SKM-1 treated with dmso at 0.1 percent for 144 hours (cell line): ENCODE measurements around the gene FKBP2.

Experiments
- DNase-seq: peaks from one replicate; lab custom pipeline; 2025; ENCODE audit not compliant: unreplicated experiment; lab: John Stamatoyannopoulos, UW

FKBP2 gene

DNA sequence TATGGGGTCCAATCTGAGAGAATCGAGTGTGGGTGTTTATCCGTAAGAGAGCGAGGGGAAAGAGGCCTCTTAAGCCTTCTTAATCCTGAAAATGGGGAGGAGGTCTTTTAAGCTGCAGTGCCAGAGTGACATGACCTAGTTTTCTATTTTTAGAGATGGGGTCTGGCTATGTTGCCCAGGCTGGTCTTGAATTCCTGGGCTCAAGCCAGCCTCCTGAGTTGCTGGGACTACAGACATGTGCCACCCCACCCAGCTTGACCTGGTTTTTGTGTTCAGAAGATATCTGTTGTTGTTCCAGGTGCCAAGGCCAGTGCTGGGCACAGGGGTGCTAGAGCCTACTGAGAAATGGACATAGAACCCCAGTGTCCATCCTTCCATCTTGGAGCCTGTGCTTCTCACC is 42.2 kb downstream of the FKBP2 start:
- no peak for DNase-seq

DNA sequence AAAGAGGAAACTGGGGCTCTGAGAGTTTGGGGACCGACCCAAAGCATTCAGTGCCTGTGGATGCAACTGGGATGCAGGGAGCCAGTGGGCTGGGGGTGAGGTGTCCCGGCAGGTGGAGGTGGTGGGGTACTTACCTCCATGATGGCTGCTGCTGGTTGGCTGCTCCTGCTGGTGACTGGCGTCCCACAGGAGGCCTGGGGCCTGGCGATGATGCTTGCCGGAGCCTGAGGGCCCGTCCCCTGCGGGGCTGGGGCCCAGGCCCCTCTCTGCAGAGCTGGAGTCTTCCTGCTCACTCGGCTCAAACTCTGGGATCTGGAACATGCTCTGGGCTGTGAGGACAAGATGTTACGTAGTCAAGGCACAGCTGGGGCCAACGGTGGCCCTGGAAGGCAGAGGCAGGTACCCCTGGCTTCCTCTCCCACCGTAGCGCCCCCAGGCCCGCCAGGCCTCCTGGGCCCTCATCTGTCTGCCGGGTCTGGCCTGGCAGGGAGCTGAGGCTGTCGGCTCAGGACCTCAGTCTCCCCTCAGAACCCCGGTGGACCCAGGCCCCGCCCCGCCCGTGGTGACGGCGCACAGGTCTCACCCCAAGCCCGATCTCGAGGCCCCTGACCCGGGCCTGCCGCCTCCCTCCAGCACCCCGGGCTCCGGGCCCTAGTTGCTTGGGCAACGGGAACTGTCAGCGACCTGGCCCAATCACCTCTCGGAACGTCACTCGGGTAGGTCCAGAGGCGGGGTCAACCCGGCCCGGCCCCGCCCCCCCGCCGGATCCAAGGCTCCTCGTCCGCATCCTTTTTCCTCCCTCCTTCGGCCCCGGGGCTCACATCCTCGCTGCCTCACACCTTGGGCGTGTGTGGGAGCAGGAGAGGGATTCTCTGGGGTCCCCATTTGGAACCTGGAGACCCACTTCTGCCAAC is 43.4 kb downstream of the FKBP2 start, which contains the start of gene BAD:
Gene BAD (minus strand): TSS at position 618 of the 914 bp plus-strand sequence. CDS start 297 bp downstream, at position 321.
- DNase-seq, result peak; percentile 93

DNA sequence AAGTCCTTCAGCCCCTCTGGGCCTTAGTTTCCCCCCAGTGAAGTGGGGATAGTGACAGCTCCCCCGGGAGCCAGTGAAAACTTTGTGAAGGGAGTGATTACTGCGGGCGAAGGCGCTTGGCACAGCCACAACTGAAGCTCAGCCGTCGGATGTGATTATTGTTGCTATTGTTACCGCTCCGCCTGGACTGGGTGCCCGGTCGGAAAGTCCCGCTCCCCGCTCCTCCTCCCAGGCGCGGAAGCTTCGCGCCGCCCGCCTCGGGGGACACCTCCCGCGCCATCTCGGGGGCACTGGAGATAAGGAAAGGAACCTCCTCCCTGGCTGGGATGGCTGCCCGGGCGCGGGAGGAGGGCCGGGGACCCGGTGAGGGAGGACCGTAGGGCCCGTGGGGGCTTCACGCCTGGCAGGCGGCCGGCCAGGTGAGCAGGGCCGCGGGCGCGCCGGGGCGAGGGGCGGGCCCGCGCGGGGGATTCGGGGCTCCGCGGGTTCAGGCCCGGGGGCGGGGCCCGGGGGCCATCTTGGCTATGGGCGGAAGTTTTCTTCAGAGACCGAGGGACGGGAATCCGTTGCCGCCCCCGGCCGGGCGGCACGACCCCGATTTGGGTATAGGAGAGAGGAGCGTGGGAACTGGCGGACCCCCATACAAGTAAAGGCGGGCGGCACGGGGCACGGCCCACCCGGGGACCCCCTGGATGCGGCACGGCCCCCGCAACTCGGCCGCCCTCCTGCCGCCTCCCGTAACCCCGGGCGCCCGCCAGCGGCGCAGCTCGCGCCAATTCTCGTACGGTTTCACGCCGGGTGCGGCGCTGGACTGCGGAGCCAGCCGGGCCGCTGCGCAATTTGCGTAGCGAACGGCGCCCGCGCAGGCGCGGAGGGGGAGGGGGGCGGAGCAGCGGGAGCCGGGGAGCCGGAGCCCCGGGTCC is 44.3 kb downstream of the FKBP2 start, which contains the start of gene GPR137:
Gene GPR137 (plus strand): TSS at position 887 of the 923 bp plus-strand sequence. CDS start 677 bp downstream, outside the sequence.
- DNase-seq, result peak; percentile 65

DNA sequence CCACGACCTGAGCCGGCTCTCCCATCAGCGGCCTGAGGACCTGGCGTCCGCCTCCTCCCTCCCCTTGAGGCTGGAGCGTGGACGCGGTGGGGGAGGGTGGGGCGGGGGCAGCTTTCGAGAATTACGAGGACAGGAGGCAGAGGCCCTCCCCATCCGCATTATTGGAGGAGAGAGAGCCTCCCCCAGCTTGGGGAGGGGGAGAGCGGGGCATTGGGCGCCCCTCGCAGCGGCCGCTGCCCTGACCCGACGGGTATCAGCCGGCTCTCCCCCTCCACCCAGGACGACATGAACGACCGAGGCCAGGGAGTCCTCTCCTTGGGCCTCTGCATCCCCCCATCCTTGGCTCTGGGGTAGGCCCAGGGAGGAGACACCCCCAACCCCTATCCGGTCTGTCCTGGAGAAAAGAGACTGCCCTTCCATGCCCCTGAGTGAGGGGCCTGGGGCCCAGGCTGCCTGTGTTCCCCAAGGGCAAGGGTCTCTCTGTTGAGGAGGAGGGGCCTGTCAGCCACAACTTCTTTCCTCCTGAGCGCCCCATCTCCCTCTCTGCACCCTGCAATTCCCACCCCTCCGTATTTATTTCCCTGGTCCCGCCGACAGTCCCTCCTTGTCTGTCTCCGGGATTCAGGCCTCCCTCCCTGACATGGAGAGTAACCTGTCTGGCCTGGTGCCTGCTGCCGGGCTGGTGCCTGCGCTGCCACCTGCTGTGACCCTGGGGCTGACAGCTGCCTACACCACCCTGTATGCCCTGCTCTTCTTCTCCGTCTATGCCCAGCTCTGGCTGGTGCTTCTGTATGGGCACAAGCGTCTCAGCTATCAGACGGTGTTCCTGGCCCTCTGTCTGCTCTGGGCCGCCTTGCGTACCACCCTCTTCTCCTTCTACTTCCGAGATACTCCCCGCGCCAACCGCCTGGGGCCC is 45.2 kb downstream of the FKBP2 start:
- no peak for DNase-seq

DNA sequence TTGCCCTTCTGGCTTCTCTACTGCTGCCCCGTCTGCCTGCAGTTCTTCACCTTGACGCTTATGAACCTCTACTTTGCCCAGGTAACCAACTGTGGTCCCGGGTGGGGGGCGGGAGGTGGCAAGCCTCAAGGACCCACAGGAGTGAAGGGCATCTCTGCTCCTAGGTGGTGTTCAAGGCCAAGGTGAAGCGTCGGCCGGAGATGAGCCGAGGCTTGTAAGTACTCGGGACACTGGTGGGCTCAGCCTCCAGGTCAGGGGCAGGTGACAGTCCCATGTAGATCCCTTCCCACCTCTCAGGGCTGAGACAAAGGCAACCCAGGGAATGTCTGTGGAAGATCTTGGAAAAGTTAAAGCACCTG is 45.9 kb downstream of the FKBP2 start:
- DNase-seq, result no peak

DNA sequence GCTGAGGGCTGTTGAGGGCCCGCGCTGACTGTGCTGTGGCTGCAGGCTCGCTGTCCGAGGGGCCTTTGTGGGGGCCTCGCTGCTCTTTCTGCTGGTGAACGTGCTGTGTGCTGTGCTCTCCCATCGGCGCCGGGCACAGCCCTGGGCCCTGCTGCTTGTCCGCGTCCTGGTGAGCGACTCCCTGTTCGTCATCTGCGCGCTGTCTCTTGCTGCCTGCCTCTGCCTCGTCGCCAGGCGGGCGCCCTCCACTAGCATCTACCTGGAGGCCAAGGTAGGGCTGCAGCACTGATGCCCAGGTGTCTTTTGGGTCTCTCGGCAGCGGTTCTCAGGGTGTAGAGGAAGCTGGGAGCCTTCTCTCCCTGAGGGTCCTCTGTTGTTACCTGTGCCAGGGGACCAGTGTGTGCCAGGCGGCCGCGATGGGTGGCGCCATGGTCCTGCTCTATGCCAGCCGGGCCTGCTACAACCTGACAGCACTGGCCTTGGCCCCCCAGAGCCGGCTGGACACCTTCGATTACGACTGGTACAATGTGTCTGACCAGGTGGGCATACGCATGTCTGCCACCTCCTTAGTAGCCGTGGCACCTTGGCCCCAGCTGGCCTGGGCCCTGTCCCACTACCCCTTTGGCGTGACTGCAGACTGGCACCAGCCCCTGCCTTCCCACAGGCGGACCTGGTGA is 46.9 kb downstream of the FKBP2 start:
- DNase-seq, result no peak

DNA sequence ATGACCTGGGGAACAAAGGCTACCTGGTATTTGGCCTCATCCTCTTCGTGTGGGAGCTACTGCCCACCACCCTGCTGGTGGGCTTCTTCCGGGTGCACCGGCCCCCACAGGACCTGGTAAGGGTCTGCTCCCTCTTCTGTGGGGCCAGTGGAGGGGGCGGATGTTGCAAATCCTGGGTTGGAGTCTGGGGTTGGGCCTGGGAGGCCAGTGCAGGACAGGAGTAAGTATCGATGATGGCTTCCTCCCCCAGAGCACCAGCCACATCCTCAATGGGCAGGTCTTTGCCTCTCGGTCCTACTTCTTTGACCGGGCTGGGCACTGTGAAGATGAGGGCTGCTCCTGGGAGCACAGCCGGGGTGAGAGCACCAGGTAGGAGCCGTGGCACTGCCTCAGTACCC is 47.5 kb downstream of the FKBP2 start:
- no peak for DNase-seq

DNA sequence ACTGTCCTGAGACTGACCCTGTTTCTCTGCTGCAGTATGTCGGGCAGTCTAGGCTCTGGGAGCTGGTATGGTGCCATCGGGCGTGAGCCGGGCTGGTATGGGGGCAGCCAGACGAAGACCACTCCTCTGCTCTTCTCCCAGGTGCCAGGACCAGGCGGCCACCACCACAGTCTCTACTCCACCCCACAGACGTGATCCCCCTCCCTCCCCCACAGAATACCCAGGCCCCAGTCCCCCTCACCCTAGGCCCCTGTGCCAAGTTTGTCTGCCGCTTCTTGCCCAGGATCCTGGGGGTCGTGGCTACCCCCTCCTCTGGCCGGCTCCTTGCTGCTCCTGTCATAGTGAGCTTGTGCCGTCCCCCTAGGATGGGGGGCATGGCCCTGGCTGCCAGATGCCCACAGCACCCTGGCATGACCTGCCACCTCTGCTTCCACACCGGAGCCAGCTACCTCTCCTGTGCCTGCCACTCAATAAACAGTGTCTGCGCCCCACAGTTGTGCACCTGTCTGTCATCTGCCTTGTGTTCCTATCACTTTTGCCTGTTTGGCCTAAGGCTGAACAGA is 48.2 kb downstream of the FKBP2 start:
- DNase-seq, result no peak

DNA sequence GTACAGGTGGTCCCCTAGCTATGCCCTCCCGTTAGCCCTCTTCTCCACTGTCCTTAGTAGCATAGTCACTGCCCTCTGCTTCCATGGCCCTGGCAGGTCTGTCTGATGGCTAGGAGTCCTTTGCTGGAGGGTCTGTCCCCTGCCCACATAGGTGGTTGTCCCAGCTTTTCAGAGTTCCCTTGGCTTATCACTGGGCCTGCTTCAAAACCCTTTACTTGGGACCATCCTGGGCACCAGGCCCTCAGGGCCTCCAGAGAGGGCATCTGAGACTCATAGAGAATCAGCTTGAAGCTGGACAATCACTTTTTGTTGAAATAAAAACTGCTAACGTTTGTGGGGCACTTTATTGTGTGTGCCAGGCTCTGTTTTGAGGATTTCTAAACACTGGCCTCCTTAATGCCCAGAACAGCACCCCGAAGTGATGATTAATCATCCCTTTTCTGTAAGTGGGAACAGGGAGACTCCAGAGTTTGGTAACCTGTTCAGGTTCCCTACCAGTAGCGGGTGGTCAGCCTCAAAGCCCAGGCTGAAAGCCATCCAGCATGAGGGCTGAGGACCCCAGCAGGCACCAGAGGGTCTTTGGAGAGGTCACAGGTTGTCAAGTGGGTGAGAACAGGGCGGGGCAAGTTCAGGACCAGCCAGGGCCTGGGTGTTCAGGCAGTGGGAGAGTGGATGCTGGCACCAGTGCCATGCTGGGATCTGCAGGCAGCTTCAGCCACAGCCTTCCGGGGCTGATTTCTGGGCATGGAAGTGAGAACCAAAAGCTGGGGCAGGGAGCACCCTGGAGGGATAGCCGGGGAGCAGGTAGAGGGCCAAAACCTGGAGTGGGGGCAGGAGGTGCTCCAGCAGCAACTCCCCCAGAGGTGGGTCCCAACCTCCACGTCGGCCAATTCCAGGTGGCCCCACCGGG is 49.7 kb downstream of the FKBP2 start:
- DNase-seq, result no peak

DNA sequence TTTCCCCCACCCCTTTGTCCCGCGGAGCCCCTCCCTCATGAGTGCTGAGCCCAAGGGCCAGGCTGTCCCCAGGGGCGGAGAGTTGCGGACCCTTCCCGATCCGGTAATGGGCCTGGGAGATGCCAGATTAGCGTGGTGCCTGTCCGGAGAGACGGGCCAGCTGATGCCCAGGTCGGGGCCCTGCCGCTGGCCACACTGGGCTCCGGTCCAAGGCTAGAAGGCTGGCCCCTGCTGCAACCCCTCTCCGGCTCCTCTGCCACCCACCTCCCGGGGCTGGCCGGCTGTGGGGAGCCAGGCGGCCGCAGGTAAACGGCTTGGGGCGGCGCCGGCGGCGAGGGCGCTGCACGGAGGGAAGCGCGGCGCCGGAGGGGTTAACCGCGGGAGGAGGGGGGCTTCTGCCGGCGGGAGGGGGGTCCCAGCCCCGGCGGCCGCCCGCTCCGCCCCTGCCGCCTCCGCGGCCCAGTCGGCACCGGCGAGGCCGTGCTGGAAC is 50.4 kb downstream of the FKBP2 start, which contains the start of gene KCNK4:
Gene KCNK4 (plus strand): TSS at position 41 of the 490 bp plus-strand sequence. CDS start 1,717 bp downstream, outside the sequence.
- no peak for DNase-seq

DNA sequence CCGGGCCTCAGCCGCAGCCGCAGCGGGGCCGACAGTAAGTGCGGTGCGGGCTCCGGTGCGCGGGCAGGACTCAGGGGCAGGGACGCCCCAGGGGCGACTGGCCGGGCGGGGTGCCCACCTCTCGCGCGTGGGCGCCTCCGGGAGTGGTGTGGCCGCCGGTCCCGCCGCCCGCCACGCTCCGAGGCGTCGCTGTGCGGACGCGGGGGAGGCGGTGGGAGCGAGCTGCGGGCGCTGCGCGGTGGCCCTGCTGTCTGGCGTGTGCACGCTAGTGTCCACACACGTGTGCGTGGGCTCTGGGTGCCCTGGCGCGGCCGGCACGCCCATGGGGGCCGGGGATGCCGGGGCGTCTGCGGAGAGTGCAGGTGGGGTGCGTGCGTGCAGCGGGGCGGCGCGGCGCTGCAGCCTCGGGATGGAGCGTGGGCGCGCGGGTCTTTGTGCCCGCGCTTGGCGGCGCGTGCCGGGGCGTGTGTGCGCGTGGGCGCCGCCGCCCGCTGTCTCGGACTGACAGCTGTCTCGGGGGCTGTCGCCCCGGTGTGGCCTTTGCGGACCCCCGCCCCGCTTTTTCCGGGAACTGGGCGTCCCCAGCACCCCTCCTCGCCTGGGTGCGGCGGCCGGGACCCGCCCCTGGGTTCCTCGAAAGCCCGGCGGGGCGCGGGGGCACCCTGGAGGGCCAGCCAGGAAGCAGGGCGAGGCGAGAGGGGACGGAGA is 51.0 kb downstream of the FKBP2 start:
- DNase-seq, result no peak

DNA sequence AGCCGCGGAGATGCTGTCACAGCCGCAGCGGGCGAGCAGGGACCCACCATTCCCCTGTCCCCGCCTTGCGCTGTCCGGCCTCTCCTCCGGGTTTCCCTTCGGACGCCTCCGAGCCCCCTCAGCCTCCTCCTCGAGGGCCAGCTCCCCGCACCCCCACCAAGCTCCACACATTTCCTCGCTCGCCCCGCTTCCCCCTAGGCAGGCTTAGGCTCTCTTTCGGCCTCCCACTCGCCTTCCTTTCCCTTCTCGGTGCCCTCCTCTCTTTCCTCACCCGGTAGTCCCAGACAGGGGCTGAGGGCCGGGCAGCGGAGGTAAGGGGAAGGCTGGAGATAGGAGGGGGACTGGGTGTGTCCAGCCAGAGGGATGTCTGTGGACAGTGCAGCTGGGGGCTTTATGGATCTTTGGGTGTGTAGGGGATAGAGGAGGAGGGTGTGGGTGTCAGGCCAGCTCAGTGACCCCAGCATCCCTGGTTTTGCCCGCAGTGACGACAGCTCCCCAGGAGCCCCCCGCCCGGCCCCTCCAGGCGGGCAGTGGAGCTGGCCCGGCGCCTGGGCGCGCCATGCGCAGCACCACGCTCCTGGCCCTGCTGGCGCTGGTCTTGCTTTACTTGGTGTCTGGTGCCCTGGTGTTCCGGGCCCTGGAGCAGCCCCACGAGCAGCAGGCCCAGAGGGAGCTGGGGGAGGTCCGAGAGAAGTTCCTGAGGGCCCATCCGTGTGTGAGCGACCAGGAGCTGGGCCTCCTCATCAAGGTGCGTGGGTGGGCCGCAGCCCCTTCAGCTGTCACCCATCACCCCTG is 51.8 kb downstream of the FKBP2 start:
- no peak for DNase-seq
